Esophagus squamous epithelium (tissue), 5 donors: ENCODE measurements around the gene COL9A1. TPM values are rescaled to one million over a fixed set of nuclear protein-coding genes. Genes with fewer than 3 reads are reported as not detected.

Experiments used
- DNase-seq: peaks from one replicate; lab custom pipeline; 2025; lab: John Stamatoyannopoulos, UW
- H3K27ac ChIP-seq, 4 donors: fragments of 200-600 bp; sonication (generic); one replicate each; pipeline ENCODE4 v1.5.1; 2016 to 2019; ENCODE audit warnings: mild to moderate bottlenecking in 1 of 4
- H3K27me3 ChIP-seq, 4 donors: fragments of 200-600 bp; sonication (generic); 1 replicate in 3 of 4; 2 replicates in 1 of 4; pipeline versions ENCODE4 v1.5.1 to v1.6.0; 2017 to 2021; ENCODE audit warnings: antibody characterized with exemption in 1 of 4
- H3K36me3 ChIP-seq, 3 donors: fragments of 200-600 bp; sonication (generic); one replicate each; pipeline ENCODE4 v1.5.1; 2016 to 2019
- H3K4me1 ChIP-seq, 3 donors: fragments of 200-600 bp; sonication (generic); one replicate each; pipeline ENCODE4 v1.5.1; 2017 to 2019
- H3K4me3 ChIP-seq, 4 donors: fragments of 200-600 bp; sonication (generic); 1 replicate in 3 of 4; 2 replicates in 1 of 4; pipeline ENCODE4 v1.5.1; 2016 to 2019; ENCODE audit warnings: mild to moderate bottlenecking in 2 of 4, moderate library complexity in 1 of 4
- H3K9me3 ChIP-seq, 3 donors: fragments of 200-600 bp; sonication (generic); one replicate each; pipeline ENCODE4 v1.5.1; 2016 to 2019
- POLR2A ChIP-seq, 4 donors: fragments of 450-650 bp; IDR thresholded peaks; one replicate each; pipeline ENCODE4 v1.6.1; 2017; ENCODE audit warnings: antibody characterized with exemption in 4 of 4, mild to moderate bottlenecking in 4 of 4, moderate library complexity in 3 of 4
- WGBS, 2 donors: methylation state at CpG; one replicate each; pipeline ENCODE4 v1.1.5; 2018; 5-methylcytosine and 5-hydroxymethylcytosine counted together
- intact Hi-C: fragments of 100-400 bp; cut with DNase I; formaldehyde crosslinking; loops from one replicate; pipeline ENCODE4 v1.15.0; 2022
- total RNA-seq, 4 donors: library from RNA; depleted of rRNA; stranded (reverse); fragments of >200 nt; gene quantifications; one replicate each; pipeline ENCODE4 v1.1.0, GENCODE V29; 2016
- TF ChIP-seq, protein P1 (sequence below), 6 experiments: fragments of 450-650 bp in 4 of 6; fragments of 200-600 bp in 2 of 6; sonication (generic) in 2 of 6; IDR thresholded peaks; one replicate each; pipeline ENCODE4 v1.5.1; 2016 to 2019; ENCODE audit warnings: antibody characterized with exemption in 6 of 6, mild to moderate bottlenecking in 4 of 6, moderate library complexity in 4 of 6
- donor health status: DM: yes; HTN: yes; CAD: no.

COL9A1 gene
- total RNA-seq, 4 donors from 2014 or later, result 0.57 TPM; not detected in 3

DNA sequence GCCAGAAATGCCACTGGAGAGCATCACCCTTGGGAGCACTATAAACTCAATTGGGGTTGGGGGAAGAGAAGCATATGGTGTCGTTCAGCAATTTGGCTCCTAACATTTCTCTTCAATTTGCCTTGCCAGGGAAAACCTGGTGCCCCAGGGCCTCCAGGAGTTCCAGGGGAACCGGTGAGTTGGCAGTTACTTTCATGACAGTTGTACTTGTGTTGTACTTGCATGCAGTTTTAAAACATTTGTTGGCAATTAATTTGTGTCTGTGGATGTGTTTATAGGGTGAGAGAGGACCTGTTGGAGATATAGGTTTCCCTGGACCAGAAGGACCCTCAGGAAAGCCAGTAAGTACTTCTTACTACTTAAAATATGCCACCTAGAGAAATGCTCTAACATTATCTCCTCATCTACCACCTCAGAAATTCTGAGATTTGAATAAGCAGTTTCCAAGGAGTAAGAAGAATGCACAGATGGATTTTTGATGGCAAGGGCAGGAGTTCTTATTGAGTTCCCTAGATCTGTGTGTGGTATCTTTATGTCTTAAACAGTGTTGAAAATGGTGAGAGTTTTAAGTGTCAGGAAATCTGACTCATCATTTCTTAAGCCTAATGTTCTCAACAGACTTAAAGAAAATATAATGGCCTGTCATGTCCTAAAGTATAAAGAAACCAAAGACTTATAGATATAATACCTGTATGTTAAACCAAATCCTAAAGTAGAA, 122.5 kb downstream of the COL9A1 start:
- Histone ChIP-seq H3K27me3 (no peaks in the 10 kb centered on the region), H3K9me3 (no peaks in the 10 kb centered on the region), H3K36me3 (no peaks in the 10 kb centered on the region), H3K4me3 (no peak overlapping the region), H3K27ac (no peak overlapping the region), H3K4me1 (no peaks in the 10 kb centered on the region)
- TF ChIP-seq POLR2A (IDR thresholded peaks at IDR 0.05), result no peak
- TF ChIP-seq, protein P1, sequence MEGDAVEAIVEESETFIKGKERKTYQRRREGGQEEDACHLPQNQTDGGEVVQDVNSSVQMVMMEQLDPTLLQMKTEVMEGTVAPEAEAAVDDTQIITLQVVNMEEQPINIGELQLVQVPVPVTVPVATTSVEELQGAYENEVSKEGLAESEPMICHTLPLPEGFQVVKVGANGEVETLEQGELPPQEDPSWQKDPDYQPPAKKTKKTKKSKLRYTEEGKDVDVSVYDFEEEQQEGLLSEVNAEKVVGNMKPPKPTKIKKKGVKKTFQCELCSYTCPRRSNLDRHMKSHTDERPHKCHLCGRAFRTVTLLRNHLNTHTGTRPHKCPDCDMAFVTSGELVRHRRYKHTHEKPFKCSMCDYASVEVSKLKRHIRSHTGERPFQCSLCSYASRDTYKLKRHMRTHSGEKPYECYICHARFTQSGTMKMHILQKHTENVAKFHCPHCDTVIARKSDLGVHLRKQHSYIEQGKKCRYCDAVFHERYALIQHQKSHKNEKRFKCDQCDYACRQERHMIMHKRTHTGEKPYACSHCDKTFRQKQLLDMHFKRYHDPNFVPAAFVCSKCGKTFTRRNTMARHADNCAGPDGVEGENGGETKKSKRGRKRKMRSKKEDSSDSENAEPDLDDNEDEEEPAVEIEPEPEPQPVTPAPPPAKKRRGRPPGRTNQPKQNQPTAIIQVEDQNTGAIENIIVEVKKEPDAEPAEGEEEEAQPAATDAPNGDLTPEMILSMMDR (IDR thresholded peaks at IDR 0.05), result no peak
- intact Hi-C loops, result no loop called here
- no peak for DNase-seq
- WGBS, 2 donors, result 66 to 78% methylated on average over 1 to 2 of the region's 2 CpGs

DNA sequence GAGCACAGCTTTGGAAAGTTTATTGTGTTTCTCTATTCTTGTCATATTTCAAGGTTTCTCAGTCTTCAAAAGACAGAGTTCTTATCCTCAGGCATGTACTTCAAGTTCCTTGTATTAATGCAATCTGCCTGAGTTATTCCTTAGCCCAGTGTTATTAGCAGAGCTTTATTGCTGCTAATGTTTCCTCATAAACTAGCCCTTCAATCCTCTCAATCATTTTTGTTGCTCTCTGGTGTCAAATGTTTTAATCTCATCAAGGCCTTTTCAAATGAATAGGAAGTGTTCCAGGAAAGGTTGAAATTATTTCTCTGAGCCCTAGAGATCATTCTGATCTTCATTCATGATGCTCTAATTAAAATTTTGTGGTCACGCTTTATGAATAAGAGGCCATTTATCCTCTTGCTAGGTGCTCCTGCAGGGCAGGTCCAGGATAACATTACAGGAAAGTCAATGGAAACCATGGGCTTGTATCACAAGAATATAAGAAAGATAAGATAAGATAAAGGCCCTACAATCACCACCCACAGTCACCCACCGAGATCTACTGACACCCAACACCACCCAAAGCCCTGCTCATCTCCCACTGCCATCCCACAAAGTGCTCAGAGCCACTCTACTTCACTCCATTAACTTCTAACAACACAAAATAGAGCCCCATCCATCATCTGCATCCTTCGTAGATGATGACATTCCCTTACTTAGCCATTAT, 125.9 kb downstream of the COL9A1 start:
- no peak overlapping the region for H3K4me3 ChIP-seq
- H3K27ac ChIP-seq, result no peak overlapping the region
- H3K36me3 ChIP-seq, result no peaks in the 10 kb centered on the region
- intact Hi-C loops, result no loop called here
- 71 to 75% methylated on average over 3 of the region's 3 CpGs for WGBS, 2 donors
- H3K27me3 ChIP-seq, result no peaks in the 10 kb centered on the region
- no peak for TF ChIP-seq POLR2A (IDR thresholded peaks at IDR 0.05)
- TF ChIP-seq, protein P1 (IDR thresholded peaks at IDR 0.05), result no peak
- DNase-seq, result no peak
- H3K4me1 ChIP-seq, result no peaks in the 10 kb centered on the region
- no peaks in the 10 kb centered on the region for H3K9me3 ChIP-seq

DNA sequence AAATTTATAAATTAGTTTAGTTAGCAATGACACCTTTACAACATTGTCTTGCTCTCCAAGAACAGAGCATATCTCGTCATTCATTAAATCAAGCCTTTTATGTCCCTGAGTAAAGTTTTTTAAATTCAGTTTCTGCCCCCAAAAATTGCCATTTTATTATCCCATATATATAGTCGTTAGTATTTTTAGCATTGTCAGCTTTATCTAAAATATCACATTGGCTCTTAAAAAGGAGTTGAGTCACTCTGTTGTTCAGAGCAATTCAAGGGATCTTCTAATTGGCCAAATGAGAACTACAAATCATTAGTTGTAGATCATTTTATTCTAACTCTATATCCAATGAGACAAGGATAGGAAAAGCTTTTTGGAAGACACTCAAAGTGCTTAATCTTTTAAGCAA, 127.1 kb downstream of the COL9A1 start:
- Histone ChIP-seq H3K27me3 (no peaks in the 10 kb centered on the region), H3K9me3 (no peaks in the 10 kb centered on the region), H3K4me3 (no peak overlapping the region), H3K27ac (no peak overlapping the region), H3K36me3 (no peaks in the 10 kb centered on the region), H3K4me1 (no peaks in the 10 kb centered on the region)
- TF ChIP-seq, protein P1 (IDR thresholded peaks at IDR 0.05), result no peak
- no peak for TF ChIP-seq POLR2A (IDR thresholded peaks at IDR 0.05)
- DNase-seq, result no peak
- intact Hi-C loops, result no loop called here
- 60 to 65% methylated on average over 2 of the region's 2 CpGs for WGBS, 2 donors

DNA sequence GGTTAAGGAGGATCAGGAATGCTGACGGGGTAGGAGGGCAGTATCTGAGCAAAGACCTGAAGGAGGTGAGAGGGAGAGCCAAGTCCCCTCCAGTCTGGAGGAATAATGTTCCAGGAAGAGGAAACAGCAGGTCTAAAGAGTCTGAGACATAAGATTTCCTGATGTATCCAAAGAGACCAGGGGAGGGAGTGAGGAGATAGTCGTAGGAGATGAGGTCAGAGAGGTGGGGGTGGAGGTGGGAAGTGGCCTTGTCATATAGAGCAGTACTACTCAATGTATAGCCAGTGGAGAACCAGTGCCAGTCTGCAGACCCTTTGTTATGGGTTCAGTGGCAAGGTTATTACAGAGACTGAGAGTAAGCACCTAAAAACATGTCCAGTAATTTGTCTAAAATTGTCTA, 130.6 kb downstream of the COL9A1 start:
- no peak for DNase-seq
- Histone ChIP-seq H3K36me3 (no peaks in the 10 kb centered on the region), H3K4me3 (no peak overlapping the region), H3K27ac (no peak overlapping the region), H3K27me3 (no peaks in the 10 kb centered on the region), H3K9me3 (no peaks in the 10 kb centered on the region), H3K4me1 (no peaks in the 10 kb centered on the region)
- no peak for TF ChIP-seq POLR2A (IDR thresholded peaks at IDR 0.05)
- TF ChIP-seq, protein P1 (IDR thresholded peaks at IDR 0.05), result no peak
- 36 to 38% methylated on average over 2 of the region's 2 CpGs for WGBS, 2 donors
- intact Hi-C loops, result no loop called here

DNA sequence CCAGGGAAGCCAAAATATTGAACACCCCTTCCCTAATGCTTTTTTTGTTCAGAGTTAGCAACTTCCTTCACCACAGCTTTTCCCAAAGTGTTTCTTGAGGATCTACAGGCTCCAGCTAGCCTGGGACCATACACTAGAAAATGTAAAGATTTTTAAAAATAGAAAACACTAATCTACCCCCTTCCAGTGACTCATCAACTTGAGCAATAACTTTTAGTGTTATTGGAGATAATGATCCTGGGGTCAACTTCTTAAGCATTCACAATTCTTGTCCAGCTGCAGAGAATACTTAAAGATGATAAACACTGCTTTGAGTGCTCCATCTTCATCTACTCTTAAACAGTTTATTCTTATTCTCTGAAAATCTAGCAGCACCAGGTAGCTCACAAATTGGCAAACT, 131.6 kb downstream of the COL9A1 start:
- no peaks in the 10 kb centered on the region for H3K36me3 ChIP-seq
- TF ChIP-seq POLR2A (IDR thresholded peaks at IDR 0.05), result no peak
- TF ChIP-seq, protein P1 (IDR thresholded peaks at IDR 0.05), result no peak
- H3K27me3 ChIP-seq, result peaks cover 0 to 8% (median 0%) of the 10 kb centered on the region in 4 donors
- DNase-seq, result no peak
- intact Hi-C loops, result no loop called here
- peaks cover 0 to 5% (median 0%) of the 10 kb centered on the region in 3 donors for H3K4me1 ChIP-seq
- H3K9me3 ChIP-seq, result no peaks in the 10 kb centered on the region
- no peak overlapping the region for H3K4me3 ChIP-seq
- H3K27ac ChIP-seq, result no peak overlapping the region
